HG03342 (cell line): ENCODE measurements around the gene MRAS.
A peak's percentile ranks its signal among the peaks of the same experiment; 100 is the strongest.

Experiments
- ATAC-seq: cut with Tn5 transposase; IDR thresholded peaks from one replicate; pipeline ENCODE4 v1.9.1; 2021; ENCODE audit warnings: mild to moderate bottlenecking, moderate library complexity; ENCODE audit not compliant: unreplicated experiment

MRAS gene

DNA sequence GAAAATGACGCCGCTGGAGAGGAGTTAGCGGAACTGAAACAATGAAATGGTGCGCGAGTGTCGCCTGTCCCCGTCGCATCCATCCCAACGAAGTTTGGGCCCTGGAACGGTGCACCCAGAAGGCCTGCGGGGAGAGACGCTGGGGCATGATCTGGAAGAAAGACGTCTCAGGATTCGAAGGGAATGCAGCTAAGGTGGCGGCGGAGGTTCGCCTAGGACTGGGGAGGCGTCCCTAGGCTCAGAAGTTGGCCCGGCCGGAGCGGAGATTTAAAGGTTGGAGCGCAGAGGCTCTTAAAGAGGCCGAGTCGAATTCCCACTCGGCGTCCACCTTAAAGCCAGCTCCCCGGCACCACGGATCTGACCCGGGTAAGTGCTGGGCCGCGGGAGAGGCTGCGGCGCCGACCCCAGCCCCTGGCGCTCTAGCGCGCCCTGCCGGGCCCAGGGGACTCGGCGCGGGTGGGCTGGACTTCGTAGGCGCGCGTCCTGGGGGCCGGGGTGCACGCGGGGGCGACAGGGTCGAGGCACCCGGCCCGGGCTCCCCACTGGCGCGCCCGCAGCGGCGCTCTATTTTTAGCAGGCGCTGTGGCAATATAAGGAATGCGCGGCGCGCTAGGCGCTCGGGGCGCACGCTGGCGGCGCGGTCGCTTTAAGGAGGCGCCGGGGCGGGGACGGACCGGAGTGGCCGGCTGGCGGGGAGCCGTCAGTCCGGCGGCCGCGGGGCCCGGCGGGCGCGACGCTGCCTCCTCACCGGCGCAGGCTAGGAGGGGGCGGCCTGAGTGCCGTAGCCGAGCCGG lies at the start of gene MRAS:
TSS of gene MRAS (plus strand) at position 620 of the 794 bp plus-strand sequence. CDS start 24,305 bp downstream, outside the sequence.
- ATAC-seq, result no peak

DNA sequence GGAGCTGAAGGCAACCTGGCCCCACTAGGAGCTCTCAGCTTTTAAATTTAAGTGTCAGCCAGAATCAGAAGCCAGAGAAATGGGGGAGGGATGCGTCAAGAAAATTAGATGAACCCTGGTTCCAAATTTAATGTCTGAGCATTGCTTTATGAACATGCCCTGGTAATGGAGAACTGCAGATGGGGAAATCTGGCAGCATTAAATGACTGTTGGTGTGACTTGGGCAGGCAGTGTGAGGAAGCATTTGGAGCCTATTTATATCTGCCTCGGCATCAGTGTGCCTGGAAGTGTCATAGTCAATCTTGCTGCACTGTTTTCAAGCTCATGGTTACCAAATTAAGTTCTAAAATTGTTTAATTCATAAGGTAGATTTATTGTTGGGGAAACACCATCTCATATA lies 47.7 kb upstream of the MRAS start:
- ATAC-seq, result no peak

DNA sequence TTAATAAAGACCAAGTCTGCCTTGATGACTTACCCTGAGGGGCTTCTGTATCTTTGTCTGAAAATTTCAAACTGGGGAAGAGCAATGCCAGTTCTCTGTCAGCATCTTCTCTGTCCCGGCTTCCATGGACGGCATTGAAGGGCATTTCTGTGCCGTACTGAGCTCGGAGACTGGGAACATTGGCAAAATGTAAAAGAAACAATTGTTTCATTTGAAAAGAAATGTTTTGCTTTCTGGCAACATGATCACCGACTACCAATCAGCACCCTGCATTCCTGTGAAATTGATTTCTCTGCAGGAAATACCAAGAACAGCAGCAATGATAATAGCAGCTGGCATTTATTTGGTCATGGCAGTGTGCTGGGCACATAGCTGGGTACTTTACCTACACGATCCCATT lies 44.9 kb upstream of the MRAS start:
- ATAC-seq, result no peak

DNA sequence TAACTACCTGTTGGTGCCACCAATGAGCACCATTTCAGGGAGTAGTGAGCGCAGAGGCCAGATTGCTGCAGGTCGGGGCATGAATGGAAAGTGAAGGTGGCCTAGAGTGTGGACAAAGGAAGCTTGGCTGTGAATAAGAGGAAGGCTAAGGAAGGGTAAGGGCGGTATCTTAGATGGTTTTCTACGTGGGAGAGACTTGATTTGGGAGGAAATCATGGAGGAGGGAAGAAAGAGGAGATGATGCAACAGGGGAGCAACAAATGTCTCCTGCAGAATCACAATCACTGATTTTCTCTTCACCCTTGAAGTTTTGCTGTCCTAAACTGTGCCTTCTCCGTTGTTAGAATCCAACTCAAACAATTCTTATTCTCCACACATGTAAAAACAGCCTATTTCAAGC lies 40.5 kb upstream of the MRAS start:
- no peak for ATAC-seq

DNA sequence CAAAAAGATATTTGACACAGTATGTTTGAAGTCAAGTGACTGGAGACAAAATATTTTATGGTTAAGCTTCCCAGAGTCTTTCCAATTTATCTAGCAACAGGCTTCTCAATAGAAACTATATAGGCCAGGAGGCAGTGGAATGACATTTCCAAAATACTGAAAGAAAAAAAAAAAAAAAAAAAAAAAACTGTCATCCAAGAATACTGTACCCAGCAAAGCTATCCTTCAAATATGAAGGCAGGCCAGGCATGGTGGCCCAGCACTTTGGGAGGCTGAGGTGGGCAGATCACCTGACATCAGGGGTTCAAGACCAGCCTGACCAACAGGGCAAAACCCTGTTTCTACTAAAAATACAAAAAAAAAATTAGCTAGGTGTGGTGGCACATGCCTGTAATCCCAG lies 39.6 kb upstream of the MRAS start:
- ATAC-seq, result no peak

DNA sequence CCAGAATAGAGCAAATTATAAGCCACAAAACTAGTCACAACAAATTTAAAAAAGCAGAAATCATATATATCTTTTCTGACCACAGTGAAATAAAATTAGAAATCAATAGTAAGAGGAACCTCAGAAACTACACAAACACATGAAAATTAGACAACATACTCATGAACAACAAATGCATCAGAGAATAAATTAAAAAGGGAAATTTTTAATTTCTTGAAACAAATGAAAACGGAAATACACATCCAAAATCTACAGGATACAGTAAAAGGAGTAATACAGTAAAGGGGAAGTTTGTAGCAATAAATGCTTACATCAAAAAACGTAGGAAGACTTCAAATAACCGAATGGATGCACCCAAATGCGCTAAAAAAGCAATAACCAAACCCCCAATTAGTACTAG lies 37.9 kb upstream of the MRAS start:
- no peak for ATAC-seq

DNA sequence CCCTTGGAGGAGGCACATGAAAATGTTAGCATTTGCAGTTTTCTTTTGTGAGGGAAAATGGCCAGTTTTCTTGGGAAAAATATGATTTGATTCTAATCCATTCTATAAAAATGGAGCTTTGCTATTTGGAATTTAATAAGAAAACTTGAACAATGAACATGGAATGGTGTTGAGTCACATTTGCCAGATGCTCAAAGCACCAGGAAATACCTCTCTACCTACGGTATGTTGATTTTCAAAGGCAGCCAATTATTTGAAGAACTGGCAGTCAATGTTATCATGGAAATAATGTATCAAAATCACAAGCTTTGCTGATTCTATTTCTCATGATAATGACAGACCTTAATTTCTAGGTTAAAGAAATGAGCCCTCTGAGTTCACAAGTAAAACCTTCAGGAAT lies 33.6 kb upstream of the MRAS start:
- ATAC-seq, result no peak

DNA sequence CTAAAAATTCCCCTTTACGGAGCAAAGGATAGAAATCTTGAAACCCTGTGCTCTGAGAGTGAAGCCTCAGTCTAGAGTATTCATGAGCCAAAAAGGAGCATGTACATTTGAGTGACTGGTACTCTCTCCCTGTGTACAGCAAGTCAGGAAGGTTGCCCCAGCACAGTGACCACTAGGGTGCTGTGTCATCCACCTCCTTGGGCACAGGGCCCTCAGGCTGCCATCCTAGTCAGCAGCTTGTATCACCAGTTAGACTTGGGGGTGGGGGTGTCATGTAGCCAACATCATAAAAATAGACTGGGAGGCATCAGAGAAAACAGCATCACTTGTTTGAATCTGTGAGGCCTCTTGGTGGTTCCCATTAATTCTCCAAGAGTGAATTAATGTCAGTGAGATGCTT lies 30.7 kb upstream of the MRAS start:
- no peak for ATAC-seq

DNA sequence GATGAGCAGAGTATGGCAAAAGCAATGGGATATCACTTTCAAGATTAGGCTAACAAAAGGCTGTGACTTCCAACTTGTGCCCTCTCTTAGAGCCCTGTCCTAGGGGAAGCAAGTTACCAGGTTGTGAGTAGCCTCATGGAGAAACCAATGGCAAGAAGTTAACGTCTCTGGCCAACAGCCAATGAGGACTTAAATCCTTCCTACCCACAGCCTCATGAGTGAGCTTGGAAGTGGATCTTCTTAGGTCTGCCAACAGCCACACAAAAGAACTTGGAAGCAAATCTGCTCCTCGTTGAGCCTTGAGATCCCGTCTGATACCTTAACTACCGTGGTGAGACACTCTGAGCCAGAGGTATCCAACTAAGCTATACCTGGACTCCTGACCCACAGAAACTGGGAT lies 24.4 kb upstream of the MRAS start:
- no peak for ATAC-seq

DNA sequence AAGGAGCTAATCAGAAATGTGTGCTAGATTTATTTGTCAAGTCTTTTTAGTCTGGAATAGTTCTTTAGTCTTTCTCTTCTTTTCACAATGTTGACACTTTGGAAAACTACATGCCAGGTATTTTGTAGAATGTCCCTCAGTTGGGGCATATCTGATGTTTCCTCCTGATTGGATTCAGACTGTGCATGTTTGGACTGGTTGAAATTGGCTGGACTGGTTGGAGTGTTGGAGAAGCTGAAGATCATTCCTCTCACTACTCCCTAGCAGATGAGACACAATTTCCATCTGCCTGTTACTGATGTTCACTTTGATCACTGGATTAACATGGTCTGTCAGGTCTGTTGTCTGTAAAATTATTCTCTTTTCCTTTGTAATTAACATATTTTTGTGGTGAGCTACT lies 22.4 kb upstream of the MRAS start:
- no peak for ATAC-seq

DNA sequence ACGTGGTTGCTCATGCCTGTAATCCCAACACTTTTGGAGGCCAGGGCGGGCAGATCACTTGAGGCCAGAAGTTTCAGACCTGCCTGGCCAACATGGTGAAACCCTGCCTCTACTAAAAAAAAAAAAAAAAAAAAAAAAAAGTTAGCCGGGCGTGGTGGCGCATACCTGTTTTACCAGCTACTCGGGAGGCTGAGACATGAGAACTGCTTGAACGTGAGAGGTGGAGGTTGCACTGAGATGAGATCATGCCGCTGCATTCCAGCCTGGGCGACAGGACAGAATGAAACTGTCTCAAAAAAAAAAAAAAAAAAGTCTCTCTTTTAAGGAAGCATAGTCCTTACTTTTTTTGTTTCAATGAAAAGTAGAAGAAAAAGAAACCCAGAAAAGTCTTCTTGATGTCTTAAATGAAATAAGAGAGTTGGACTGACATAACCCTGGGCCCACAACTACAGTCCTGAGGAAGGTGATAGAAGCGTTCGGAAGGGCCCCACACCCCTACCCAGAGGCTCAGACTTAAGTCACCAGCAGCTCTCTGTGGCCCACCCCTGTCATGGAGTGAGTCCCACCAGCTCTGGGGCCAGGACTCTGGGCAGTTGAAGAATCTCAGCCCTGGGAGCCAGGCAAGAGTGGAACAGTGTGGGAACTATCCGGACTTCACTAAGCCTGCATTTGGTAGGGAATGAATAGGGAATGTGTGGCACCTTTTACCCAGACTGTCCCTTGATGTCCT lies 21.3 kb upstream of the MRAS start:
- ATAC-seq, result no peak

DNA sequence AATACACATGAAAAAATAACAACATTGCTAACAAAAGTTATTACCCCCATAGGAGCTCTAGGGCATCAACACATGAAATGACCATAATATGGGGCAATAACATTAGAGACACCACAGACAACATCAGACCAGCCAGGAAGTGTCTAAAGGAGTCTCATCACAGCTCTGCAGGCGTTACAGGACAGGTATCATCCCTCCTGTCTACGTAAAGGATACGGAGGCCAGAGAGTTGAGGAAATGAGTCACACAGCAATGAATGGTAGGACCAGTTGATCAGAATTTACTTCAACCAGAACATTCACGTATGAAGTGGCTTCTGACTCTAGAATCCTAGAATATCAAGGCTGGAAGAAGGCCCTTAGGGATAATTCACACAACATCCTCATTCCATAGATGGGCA lies 20.5 kb upstream of the MRAS start:
- no peak for ATAC-seq

DNA sequence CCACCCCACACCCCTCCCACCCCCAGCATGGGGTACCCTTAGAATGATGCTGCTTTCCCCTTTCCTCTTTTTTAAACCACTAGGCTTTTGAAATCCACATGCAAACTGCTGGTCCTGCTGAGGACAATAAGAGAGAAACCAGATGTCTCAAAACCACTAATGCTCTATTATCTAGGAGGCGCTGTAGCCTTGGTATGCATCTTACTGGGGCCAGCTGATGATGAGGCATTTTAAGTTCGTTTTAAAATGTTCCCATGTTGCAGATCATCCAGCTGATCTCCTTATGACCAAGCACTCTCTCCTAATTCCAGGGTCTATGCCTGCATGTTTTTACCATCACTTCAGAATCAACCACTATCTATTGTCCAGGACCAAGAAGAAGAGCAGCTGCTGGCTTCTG lies 20.0 kb upstream of the MRAS start:
- ATAC-seq, result no peak

DNA sequence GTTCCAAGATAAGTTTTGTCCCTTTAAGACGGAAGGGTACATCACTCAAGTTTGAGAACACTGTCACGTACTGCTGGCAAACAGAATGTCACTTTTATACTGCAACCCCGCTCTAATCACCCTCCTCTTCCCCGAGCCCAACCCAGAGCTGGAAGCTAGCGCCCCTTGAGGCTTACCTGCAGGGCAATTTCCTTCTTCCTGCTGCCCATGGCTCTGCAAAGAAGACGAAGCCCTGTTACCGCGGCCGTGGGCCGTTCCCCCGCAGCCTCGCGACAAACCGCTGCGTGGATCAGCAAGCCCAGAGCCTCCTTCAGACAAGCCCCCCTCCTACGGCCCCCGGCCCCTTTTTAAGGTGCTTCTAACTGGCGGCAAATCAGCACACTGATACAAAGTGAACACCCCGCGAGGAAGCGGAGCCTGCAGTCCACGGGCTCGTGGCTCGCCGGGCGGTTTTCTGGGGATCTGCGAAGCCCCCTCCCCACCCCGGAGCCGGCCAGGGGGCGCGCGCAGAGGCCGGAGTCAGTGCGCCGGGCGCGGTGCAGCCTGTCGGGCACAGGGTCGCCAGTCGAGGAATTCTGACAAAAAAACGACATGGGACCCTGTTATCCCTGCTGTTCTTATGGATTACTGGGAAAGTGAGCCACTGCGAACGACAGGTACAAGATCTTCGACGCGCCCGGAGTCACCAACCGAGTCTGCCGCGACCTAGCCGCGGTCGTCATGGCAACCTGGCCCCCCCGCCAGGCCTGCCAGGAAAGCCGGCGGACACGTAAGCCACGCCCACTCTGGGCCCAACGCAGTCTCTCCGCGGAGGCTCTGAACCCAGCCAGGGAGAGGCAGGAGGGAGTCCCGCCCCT lies 19.0 kb upstream of the MRAS start, which contains the start of gene NME9:
TSS of gene NME9 (minus strand) at position 725 of the 857 bp plus-strand sequence. CDS start at position 209, 516 bp downstream.
- ATAC-seq, result peak; percentile 69

DNA sequence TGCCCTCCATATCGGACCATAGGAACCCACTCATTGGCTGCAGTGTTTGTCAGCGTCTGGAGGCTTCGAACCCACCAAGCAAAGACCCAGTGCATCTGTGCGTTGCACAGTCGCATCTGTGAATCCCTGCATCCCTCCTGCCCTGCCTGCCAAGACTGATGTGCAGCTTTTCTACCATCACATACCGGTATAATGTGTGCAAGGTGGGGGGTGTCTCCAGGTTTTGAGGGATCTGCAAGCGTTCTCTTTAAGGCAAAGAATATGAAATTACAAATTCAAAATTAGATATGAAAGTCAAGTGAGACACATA lies 18.4 kb upstream of the MRAS start:
- no peak for ATAC-seq

DNA sequence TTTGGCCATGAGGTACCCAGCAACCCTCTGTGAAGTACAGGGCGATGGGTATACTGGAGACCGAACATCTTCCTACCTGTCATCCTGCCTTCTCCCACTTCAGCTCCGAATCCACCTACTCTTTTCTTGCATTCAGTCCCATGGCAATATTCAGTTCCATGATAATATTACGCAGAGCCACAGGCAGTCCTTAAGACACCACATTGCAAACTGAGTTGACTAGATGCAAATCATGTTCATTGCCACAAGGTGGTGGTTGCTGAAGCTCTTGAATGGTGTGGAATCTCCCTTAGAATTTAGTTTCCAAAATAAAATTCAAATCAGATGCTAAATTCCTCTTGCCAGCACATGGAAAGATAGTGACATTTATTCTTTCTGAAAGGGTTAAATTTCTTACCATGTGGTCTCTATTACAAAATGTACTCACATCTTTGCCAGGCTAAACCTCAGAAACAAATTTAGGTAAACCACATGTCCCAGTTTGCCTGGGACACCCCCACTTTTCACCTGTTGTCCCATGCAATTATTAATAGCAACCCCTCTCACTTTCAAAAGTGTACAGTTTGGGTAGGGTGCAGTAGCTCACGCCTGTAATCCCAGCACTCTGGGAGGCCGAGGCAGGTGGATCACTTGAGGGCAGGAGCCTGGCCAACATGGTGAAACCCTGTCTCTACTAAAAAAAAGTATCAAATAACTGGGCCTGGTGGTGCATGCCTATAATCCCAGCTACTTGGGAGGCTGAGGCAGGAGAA lies 17.1 kb upstream of the MRAS start:
- ATAC-seq, result no peak

DNA sequence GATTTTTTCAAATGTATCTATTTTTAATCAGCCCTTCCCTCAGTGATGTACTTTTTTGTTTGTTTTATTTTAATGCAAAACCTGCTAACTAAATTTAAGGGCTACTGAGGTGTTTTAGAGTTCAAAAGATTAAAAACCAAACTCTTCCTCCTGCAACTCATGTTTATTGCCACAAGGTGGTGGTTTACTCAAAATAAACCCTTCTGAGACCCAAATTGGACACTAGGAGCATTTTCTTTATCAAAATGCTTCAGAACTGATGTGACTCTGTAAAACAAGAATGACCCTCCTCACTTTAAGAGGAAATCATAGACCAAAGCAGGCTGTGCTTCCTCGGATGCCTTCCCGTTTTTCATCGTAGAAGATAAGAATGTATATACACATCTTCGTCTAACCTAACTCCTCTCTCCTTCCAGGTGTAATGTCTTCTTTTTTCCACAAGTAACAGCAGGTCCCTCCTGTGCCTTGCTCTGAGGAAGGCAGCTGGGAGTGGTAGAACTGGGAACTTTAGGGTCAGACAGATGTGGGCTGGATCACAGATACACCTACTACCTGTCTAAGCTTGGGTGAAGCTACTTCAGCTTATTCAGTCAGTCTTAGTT lies 15.8 kb upstream of the MRAS start:
- no peak for ATAC-seq

DNA sequence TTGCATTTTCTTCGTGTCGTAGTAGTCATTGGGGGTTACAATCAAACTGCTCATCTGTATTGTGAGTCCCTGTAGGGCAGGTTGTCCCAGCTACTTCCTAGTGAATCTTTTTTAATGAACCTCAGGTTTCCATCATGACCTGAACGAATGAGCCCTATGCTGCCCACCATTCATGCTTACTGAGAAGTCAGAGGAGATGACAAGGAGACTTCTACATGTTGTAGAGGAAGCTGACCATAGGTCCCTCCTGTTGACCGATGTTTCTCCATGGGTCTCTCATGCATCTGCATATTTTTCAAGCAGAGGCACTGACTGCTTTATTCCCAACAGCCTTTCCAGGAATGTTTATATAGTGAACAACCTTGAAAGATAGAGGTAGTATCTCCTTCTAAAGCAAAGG lies 13.8 kb upstream of the MRAS start:
- no peak for ATAC-seq

DNA sequence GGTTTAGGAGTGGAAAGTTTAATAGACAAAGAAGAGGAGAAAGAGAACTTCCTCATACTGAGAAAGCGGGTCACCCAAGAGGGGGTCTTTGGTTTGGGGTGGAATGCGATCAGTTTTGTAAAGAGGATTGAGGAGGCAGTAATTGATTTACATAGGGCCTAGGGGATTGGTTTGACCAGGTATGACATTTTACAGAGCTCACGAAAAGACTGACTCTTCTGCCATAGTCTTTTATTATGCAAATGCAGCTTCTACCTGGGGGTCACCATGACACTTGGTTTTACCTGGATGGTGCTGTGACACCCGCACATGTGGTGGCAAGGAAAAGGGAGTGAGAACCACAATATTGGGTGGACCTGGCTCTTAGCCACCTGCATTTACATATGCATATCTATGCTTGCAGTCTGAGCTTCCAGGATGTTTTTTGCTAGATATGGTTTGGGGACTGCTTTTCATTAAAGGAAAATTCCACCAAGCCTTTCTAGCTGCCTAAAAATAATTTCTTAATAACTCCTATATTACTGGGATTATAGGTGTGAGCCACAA lies 11.9 kb upstream of the MRAS start:
- ATAC-seq, result no peak

DNA sequence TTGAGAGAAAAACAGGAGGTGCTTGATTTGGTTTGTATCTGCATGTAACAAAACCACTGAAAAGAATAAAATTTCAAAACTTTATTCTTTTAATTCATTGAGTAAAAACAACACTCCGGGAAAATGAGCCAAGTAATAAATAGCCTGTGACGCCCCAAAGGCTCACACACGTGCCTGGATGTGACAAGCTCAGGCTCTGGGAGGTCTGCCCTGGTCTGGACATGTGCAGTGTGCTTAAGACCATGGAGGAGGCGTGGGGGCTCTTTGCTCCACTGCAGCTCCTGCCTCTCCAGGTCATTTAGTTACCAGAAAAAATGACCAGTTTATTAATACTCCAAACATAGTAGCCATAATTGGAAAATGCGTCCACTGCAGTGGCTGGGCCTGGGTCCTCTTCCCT lies 10.1 kb upstream of the MRAS start:
- no peak for ATAC-seq
